Right lung (tissue), 5 donors: ENCODE data around the gene CHCHD6. TPM values are rescaled to one million over a fixed set of nuclear protein-coding genes. Genes with fewer than 3 reads are reported as not detected.
A peak's percentile ranks its signal among the peaks of the same experiment; 100 is the strongest.

Experiments
- DNase-seq, 2 donors: peaks; one replicate each; pipeline ENCODE4 v3.0.0-alpha.2; 2013
- polyA plus RNA-seq, 5 donors: library from polyadenylated mRNA; unstranded; fragments of 120-200 nt; gene quantifications; one replicate each; pipeline versions ENCODE4 v1.2.1 to v1.2.3, GENCODE V29; 2013; ENCODE audit warnings: inconsistent platforms in 1 of 5, low replicate concordance in 1 of 5; ENCODE audit not compliant: insufficient read length in 5 of 5, insufficient read depth in 1 of 5

CHCHD6 gene
- polyA plus RNA-seq, 5 donors: 16.4 to 24.3 (median 20.4) TPM

GRCh38 chr3:126737527-126737926, 33.5 kb downstream of the CHCHD6 start:
- DNase-seq: no peak

DNA sequence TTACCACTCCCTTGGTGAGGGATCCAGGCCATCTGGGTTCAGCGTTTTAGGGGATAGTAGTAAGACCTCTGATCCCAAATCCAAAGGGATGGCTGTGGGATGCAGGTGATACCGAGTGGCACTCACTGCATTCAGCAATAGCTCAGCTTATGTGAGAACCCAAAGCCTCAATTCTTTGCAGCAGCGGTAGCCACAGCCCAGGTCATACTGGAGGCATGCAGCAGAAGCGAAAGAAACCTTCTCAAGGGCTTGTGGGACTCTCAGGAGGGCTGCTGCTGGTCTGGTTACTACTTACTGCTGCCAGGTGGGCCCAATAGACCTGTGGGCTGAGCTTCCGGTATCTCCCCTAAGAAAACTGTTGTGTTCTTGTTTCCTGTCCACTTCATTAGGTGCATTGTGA, 38.0 kb downstream of the CHCHD6 start:
- no peak for DNase-seq

GRCh38 chr3:126743350-126743749, 39.3 kb downstream of the CHCHD6 start:
- no peak for DNase-seq

DNA sequence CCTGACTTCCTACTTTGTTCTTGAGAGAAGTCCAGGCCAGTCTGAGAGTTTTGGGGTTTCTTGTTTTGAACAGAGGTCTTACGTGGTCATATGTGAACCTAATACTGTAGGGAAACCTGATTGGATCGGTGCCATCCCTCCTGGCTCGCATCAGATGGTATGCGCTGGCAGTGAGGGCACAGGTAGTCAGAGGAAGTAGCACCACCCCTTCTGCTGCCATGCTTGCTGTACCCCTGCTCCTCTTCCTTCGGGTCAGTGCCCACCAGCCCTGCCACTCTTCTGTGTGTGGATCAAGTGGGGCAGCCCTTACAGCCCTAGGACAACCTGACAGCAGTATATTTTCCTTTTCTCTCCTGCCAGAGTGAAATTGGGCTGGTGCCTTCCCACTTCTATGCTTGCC, 39.7 kb downstream of the CHCHD6 start:
- DNase-seq: no peak

DNA sequence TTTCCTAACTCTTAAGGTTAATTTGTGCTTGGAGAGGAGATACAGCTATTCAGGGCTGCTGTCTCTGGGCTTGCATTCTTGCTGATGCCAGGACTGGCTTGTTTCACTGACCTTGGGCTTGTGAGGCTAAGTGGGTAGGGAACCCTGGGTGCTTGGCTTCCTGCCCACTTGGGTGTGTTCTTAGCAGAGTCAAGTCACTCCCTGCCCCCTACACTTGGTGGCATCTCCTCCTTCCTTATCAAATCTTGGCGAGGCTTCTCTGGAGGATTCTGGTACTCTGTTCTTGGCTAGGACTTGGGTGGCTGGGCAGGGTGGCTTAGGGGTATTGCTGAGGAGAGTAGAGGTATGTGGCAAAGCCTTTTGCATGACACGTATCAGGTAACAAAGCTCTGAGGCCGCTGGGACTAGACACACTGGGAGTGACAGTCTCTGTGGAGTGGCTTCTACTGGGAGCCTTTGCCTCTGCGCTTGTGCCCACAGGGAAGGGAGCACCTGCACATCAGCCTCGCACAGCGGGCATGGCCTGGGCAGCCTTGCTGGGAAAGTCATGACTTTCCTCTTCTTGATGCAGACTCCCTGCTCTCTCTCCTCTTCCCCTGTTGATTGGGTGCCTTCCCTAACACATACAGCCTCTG, 41.8 kb downstream of the CHCHD6 start:
- no peak for DNase-seq

DNA sequence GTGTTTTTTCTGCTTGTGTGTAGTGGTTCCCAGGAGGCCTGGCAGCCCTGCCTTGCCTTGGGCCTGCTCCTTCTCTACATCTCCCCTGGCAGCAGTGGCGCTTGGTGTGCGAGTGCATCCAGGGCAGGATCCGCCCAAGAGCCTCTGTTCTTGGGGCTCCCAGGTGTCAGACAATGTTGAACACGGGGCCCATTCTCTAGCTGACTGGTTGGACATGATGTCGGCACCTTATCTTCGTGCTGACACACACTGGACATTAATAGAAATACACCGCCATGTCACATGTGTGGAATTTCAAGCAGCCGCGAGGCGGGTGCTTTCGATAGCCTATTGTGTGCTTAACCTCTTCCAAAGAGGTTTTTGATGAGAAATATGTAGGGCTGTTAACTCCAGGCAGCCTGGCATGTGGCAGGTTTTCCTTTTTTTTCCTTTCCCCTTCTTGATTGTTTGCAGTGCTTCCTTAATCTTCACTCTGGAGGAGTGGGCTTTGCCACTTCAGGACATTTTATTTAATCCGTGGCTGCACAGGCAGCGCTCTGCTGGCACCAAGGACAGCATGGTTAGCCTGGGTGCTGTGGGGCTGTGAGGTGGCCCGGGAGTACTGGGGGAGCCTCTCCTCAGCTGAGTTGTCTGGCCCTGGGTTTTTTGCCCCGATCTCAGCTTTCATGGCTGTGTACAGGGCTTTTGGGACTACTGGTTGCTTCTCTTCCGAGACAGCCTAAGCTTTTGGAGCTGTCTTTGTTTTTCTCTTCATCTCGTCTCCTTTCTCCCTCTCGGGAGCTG, 42.5 kb downstream of the CHCHD6 start:
- peak; percentile 45 to 47 for DNase-seq

GRCh38 chr3:126747768-126748167, 43.7 kb downstream of the CHCHD6 start:
- DNase-seq: no peak

DNA sequence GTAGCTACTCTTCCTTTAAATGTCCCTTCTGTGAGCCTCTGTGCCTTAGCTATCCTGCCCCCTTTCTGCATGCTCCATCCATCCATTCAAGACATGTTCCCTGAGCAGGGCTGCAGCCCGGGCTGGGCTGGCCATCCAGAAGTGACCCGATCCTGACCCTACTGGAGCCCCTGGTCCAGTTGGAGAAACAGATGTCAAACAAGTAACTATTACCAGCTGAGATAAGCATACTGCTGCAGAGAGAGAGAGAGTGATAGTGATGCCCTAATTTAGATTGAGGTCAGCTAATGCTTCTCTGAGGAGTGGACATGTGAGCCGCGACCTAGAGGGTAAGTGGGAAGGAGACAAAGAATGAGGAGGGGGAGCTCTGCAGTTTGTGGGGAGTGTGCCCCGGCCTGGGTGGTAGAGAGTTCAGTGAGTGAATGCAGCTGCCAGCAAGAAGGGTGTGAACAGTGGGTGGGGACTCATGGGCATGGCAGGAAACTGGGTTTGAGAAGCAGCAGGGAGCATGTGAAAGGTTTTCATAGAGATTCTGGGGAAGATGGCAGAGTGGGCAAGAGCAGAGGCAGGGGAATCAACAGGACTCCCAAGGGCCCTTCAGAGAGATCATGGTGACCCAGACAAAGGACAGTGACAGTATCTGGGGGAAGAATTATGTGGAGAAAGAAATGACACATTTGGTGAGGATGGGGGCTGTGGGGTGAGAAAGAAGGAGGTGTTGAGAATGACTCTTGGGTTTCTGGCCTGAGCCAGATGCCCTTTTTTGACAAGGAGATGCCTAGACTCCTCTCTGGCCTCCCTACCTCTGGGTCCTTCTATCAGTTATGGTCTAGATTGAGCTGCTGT, 44.9 kb downstream of the CHCHD6 start:
- no peak for DNase-seq

GRCh38 chr3:126749547-126749875, 45.5 kb downstream of the CHCHD6 start:
- DNase-seq: no peak

DNA sequence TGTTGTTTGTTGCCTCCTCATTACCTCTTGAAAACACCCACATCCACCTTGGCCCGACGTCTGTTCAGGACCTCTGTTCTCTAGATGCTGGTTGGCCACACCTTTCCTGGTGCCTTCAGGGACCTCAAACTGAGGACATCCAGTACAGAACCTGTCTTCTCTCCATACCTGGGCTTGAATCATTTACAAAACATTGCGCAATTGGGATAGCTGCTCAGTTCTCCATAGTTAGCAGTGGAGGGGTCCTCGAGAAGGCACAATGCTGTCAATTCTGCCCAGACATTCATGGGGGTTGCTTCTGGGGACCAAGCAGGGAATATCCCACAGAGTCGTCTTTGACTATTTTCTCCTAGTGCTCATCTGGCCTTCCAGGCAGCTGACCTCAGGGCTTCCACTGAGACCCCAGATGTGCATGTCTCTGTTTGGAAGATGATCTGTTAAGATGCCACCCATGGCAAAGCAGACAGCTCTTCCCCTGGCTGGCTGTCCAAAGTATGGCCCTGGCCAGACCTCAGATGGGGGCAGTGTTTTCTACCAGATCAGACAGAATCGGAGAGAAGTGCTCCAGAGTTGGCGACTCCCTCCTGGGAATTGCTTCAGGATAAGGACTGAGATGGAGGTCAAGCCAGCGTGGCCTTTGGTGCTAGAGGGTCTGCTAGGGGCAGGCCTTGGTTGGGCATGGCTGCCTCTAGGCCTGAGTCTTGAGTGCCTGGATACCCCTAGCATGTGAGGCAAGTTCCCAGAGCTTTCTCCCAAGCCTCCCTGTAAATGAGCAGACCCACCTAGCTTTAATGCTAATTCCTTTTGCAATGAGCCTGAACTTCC, 46.1 kb downstream of the CHCHD6 start:
- DNase-seq: no peak

- DNase-seq: no peak
Observed at GRCh38 chr3:126750756-126751121, 46.7 kb downstream of the CHCHD6 start.

DNA sequence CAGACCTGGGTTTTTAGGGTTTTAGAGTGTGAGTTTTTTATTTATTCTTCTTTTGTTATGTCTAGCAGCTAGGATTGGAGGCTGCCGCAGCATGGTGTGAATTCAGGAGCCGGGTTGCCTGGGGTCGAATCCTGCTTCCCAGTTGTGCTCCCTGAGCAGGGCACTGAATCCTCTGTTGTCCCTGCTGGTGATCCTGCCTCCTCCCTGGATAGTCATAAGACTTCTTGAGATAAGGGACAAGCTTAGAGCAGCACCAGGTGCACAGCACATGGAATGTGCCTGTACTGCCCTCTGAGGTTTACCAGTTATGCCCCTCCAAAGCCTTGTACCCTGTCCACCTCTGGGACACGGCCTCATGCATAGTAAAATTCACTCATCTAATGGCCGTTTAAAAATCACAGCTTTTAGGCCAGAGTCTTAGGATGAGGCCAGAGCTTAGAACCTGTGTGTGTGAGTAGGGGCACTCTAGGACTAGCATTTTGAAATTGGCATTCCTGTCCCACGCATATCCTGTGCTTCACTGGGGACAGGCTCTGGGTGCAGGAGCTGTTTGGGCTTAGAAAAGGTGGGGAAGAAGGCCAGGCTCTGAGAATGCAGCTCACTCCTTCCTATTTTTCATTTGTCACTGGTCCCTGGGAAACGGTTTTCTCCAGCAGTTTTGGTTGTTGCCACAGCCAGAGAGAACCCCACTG, 47.7 kb downstream of the CHCHD6 start:
- DNase-seq: no peak

DNA sequence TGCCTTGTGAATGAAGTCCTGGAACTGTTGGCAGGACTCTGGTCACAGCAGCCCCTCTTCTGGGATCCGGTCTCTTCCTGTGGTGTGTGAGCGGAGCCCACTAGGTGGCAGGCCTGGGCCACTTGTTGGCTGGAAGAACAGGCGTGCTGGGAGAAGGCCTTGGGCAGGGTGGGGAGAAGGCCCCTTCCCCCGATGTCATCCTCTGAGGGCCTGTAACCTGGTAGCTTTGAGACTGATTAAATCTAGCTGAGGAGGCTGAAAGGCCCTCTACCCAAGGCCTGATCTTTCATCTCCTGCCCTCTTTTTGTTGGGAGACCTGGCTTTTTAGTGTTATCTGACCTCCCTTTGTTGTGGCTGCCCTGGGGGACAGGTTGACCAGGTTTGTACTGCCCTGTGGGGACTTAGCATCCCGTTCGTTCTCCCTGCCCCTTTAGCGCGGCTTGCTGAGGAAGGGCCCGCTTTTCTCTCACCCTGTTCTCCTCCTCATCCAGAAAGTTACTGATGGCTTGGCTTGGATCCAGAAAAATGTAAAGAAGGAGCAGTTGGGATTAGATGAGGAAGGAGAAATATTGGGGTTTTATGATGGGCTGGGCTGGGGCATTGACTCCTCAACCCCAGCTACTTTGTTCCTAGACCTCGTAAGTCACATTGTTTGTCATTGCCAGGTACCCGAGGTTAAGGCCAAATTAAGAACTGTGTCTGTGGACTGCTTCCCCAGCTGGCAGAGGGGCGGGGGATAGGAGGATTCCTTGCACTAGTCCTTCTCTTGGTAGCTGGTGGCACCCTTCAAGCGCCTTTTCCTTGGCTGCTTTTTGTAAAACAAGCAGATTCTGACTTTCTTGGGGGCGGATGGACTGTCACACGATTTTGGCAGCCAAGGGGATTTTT, 48.5 kb downstream of the CHCHD6 start:
- DNase-seq: peak; percentile 64 to 74

DNA sequence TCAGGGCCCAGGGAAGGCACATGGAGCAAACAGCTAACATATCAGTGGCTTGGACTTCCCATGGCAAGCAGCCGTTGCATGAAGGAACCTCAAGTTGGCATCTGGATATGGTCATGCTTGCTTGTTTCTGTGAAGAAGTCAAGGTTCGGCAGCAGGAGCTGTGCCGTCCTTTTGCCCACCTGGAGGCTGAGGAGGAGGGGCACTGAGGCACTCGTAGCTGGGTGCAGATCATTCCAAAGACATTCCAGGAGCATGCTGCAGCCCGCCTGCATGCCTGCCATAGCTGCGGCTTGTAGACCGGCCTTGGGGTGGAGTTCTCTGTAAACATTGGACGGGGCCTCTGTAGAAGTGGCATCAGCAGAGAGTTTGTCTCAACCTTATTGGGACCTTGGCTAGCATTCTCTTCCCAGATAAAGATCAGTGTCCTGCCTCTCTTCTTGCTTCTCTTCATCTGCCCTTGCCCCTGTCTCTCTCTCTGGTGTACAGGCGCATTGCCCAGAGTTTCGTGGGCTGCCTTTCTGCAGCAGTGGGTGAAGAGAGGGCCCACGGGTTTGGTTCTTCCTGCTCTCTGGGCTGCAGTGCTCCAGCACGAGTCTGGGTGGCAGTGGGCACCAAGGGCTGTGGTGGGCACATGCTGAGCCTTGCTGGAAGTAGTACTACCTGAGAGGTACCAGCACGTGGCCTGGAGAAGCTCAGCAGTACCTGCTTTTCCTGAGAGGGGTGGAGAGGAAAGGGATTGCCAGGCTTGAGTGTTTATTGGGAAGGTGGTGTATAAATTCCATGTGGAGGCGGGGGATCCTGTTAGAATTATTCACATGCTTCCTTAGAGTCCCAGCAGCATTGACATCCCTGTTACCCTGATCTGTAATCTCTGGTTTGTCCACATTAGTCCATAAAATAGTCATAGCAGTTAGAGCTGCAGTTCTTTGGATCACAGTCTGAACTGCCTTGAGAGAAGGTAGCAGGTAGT, 49.4 kb downstream of the CHCHD6 start:
- DNase-seq: no peak

DNA sequence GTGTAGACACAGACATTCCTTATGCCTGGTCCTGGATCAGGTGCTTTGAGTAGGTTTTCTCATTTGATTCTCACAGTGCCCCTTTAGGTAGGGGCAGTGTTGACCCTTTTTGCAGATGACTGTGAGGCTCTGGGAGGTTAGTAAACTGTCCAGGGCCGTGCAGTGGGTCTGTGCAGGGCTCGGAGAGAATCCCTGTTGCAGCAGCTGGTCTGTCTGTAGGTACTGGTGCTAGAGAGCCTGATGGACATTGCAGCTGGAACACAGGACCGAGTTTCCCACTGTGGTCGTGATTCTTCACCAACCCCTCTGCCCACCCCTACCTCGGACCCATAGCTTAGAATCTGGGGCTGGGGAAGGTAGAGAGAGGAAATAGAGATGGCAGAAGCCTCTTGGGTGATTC, 51.8 kb downstream of the CHCHD6 start:
- no peak for DNase-seq

DNA sequence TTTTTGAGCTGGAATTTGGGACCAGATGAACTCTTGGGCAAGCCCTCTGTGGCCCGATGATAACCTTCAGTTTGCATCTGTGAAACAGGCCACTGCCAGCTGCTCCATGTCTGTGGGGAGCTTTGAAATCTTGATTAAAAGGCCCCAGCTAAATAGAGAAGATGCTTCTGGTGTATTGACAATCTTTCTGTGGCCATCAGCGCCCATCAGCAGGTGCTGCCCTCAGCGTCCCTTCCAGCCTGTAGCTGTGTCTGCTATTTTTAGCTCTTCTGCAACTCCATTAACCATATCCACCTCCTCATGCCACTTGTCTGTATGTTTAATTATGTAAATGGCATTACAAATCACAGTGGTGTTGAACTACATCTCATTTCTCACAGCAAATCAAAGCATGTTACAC, 54.0 kb downstream of the CHCHD6 start:
- DNase-seq: no peak

- no peak for DNase-seq
Observed at GRCh38 chr3:126758882-126759281, 54.8 kb downstream of the CHCHD6 start.

DNA sequence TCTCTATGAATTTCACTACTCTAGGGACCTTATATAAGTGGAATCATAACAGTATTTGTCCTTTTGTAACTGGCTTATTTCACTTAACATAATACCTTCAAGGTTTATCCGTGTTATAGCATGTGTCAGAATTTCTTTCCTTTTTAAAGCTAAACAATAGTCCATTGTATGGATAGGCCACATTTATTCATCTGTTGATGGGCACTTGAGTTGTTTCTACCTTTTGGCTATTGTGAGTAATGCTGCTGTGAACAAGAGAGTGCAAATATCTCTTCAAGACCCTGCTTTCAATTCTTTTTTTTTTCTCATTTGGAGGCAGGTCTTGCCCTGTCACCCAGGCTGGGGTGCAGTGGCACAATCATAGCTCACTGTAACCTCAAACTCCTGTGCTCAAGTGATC, 56.5 kb downstream of the CHCHD6 start:
- DNase-seq: no peak

GRCh38 chr3:126763035-126763434, 59.0 kb downstream of the CHCHD6 start:
- DNase-seq: no peak
